Stimulated activated CD4-positive, alpha-beta T cell treated with anti-CD3 and anti-CD28 coated beads, Interleukin-12 subunit alpha, Interleukin-12 subunit beta, amount 100 ng/mL, for 48 hours (primary cell): ENCODE measurements around the gene ZNRF1.

Experiments
- DNase-seq, 3 donors: peaks; one replicate each; pipeline ENCODE4 v3.0.0-alpha.2; 2020; ENCODE audit warnings: low read depth in 2 of 3, low spot score in 1 of 3

Gene ZNRF1

GRCh38 chr16:75095204-75095621, 96.4 kb downstream of the ZNRF1 start:
- no peak for DNase-seq

DNA sequence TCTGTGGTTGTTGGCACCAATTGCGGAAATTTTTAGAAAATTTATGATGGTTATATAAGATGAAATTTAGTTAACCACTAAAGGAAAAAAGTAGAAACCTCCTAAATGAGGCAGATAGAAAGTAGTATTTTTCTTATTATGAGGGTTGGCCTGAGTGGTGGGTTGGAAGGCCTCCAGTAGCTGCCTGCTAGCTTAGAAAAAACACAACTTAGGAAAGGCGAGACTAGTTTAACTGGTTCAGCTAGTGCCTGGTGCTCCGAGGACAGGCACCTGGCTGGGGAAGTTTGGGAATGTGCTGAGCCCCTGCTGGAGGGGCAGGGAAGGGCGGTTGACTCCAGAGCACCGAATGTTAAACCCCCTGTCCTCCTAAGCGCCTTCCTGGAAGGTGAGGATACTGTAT, 97.8 kb downstream of the ZNRF1 start:
- no peak for DNase-seq

DNA sequence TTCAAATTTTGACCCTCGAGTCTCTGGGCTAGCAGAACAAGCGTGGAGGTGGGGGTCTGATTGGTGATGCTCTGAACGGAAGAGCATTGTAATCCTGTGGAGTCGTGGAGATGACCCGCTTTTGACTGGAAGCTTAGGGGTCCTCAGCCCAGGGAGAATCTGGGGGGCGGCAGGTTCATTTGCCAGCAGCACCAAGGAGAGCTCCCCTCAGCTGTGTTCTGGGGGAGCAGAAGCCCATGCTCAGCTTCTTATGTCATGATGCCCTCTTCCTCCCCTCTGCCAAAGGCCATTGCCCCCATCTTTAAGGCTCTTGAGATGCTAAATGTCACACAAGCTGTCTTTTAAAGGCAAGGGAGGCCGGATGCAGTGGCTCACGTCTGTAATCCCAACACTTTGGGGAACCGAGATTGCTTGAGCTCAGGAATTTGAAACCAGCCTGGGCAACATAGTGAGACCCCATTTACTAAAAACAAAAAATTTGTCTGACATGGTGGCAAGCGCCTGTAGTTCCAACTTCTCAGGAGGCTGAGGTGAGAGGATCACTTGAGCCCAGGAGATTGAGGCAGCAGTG, 98.5 kb downstream of the ZNRF1 start:
- DNase-seq: no peak

GRCh38 chr16:75097941-75098901, 99.4 kb downstream of the ZNRF1 start:
- peak; percentile 66 to 74 (median 73) for DNase-seq

- no peak for DNase-seq
Measured at GRCh38 chr16:75099075-75099667, 100.3 kb downstream of the ZNRF1 start.

GRCh38 chr16:75099738-75100602, 101.1 kb downstream of the ZNRF1 start:
- peak in 1 of 3 donors; percentile 34 for DNase-seq

GRCh38 chr16:75100603-75100990, 101.8 kb downstream of the ZNRF1 start:
- DNase-seq: no peak

DNA sequence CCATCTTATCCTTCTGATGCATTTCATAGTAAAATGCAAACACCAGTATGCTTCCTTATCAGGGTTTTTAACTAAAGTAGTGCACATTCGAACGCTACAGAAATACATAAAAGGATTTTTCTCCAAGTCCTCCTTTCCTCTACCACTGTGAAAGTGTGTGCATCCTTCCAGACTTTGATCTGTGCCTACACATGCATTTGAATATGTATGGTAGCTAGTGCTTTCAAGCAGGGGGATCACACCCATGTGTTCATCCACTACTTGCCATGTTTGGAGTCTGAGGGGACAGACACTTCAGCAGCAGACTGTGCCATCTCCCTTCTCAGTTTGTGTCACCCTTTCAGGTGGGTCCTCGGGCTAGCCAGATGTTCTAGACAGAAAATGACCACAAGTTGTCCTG, 102.8 kb downstream of the ZNRF1 start:
- no peak for DNase-seq

GRCh38 chr16:75102595-75102994, 103.8 kb downstream of the ZNRF1 start:
- no peak for DNase-seq

- DNase-seq: no peak
Measured at GRCh38 chr16:75103994-75104393, 105.2 kb downstream of the ZNRF1 start.

DNA sequence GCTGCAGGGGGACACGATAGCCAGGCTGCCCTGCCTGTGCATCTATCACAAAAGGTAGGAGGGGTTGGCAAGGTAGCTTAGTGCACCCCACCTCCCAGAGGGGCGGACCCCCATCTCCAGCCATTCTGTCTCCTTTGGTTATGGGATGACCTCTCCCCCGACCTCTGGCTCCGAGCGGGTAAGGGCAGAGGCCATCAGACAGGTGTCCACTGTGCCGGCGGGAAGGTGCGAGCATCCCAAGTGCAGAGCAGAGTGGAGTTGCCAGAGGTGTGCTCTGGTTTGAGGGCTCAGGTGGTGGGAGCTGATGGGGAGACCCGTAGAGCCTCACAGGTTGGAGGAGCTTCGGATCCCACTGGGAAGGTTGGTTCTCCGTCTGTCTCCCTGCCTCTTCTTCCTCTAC, 106.0 kb downstream of the ZNRF1 start:
- DNase-seq: no peak

DNA sequence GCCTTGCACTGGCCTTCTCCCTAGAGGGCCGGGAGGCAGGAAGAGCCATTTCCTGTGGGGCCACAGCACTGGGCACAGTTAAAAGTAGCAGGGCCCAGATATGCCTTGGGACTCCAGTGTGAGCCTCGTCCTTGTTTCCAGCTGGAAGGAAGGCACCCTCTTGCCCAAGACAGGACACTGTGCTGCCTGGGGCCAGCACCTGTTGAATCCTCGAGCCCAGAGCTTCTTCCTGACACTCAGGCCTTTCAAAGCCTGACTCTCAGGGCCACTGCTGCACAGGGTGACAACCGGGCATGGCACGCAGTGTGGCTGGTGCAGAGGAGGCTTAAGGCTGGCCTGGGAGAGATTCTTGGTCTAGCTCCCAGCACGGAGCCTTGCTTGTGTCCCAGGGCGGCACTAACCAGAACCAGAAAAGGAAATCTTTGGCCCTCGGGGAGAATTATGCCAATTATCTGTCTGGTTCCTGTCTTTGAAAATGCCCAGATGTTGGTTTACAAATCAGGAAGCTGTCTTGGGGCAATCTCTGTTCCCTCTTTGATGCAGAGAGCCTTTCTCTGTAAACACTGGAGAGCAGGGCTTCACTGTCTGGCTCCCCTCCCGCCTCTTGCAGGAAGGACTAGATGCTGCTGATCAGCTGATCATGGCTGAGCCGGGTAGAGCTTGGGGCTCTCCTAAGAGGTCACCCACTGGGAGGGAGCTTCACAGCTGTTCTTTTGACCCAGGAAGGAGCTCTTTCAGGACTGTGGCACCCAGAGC, 106.7 kb downstream of the ZNRF1 start:
- no peak for DNase-seq

- DNase-seq: no peak
Measured at GRCh38 chr16:75106351-75107274, 107.8 kb downstream of the ZNRF1 start.

- no peak for DNase-seq
Measured at GRCh38 chr16:75107505-75107904, 108.7 kb downstream of the ZNRF1 start.

DNA sequence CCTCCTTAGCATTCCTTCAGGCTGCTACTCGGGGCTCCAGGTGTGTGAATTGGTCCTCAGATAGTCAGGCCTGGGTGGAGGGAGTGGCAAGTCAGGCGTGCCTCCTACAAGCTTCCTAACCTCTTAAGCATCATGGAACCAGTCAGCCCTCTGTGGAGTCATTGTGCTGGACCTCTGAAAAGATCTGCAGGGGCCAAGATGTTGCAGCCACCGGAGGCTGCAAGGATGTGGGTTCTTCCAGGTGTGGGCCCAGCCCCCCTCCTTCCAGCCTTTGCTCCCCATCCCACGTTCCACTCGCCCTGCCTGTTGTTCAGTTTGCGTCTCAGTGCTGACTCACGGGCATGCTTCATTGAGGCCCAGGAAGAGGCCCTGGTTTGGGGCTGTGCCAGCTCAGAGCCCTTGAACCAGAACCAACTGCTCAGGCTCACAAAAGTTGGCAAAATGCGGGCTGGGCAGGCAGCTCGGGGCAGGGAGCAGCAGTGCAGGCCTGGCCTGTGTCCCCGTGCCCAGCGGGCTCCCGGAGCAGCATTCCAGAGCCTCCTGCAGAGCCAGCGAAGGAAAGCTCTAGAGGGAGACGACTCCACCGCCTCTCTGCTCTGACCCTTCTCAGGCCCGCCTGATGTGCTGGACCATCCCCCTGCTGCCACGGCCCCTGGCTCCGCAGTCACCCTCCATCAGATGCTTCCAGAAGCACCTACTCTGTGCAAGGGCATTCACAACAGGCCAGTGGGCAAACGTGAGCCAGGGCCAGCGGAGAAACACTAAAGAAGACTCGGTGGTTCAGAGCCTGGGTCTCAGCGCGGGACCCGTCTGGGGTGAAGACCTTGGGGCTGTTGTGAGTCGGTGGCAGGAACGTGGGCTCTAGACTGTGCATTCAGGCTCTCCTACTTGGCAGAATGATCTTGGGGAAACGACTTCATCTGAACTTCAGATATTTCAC, 110.2 kb downstream of the ZNRF1 start:
- peak; percentile 75 to 82 (median 76) for DNase-seq

GRCh38 chr16:75109732-75110243, 111.0 kb downstream of the ZNRF1 start:
- DNase-seq: no peak

GRCh38 chr16:75110637-75111513, 112.1 kb downstream of the ZNRF1 start:
- peak; percentile 76 to 84 (median 76) for DNase-seq
